SU-DHL-6 (cell line): Measurements from ENCODE around the gene RTF2.

Experiments
- CTCF ChIP-seq: fragments of 200-600 bp; sonication (generic); IDR thresholded peaks from one replicate; pipeline ENCODE4 v1.5.1; 2017; ENCODE audit warnings: antibody characterized with exemption, mild to moderate bottlenecking, low read length, moderate library complexity; ENCODE audit not compliant: insufficient read depth, poor library complexity, severe bottlenecking
- EZH2phosphoT487 ChIP-seq: fragments of 200-600 bp; sonication (generic), shearing (Covaris generic); conservative IDR thresholded peaks from 2 replicates; pipeline ENCODE4 v1.6.1; 2018; ENCODE audit warnings: mild to moderate bottlenecking, antibody characterized with exemption, low read length, moderate library complexity, mixed read lengths

- TF ChIP-seq CTCF (no peak), EZH2phosphoT487 (no peak)
Observed at GRCh38 chr20:56537997-56538396, 69.6 kb downstream of the RTF2 start.
